ENCODE measurements around the gene TADA2A.

Gene TADA2A

GRCh38 chr17:37359682-37360188, 47.0 kb upstream of the TADA2A start:
- no peak overlapping the region for H2AK5ac ChIP-seq (ENCODE audit: low read length, severe bottlenecking)
- peak overlapping the region; percentile 14 to 94 for H3K18ac ChIP-seq (ENCODE audit: low read depth in 1 of 2, low read length in 2 of 2)
- peaks cover 5% of the 10 kb centered on the region for H3K4me1 ChIP-seq (ENCODE audit: control insufficient read depth, insufficient read depth, low read depth, low read length)
- H3K36me3 ChIP-seq (ENCODE audit: control insufficient read depth in 1 of 2, insufficient read depth in 2 of 2, low read depth in 1 of 2, low read length in 2 of 2): peaks cover 0 to under 1% of the 10 kb centered on the region in 2 experiments
- peak overlapping the region; percentile 76 to 96 for H3K4me3 ChIP-seq (ENCODE audit: insufficient read depth in 1 of 2, low read depth in 1 of 2, low read length in 2 of 2)
- peak overlapping the region; percentile 99 for H2BK120ac ChIP-seq (ENCODE audit: low read depth, low read length)
- H3K27ac ChIP-seq (ENCODE audit: low read length, poor library complexity, severe bottlenecking): peak overlapping the region; percentile 72
- peaks cover 4% of the 10 kb centered on the region for H3K79me1 ChIP-seq (replicated peaks; ENCODE audit: low read length, poor library complexity, severe bottlenecking)
- H3K23ac ChIP-seq (ENCODE audit: low read length in 2 of 2): no peak overlapping the region
- peak overlapping the region; percentile 32 for H2AFZ ChIP-seq (ENCODE audit: low read depth, low read length)
- H2BK12ac ChIP-seq (ENCODE audit: low read length in 2 of 2): peak overlapping the region; percentile 19 to 76
- H3K4ac ChIP-seq (ENCODE audit: low read depth in 1 of 2, low read length in 2 of 2): peak overlapping the region; percentile 2 to 80
- DNase-seq: no peak
- H3K4me2 ChIP-seq (ENCODE audit: low read length, poor library complexity, severe bottlenecking): peak overlapping the region; percentile 65
- 56% methylated on average over 18 of the region's 18 CpGs for WGBS
- no peaks in the 10 kb centered on the region for H3K27me3 ChIP-seq (ENCODE audit: control insufficient read depth in 1 of 2, insufficient read depth in 1 of 2, low read length in 2 of 2)
- peak overlapping the region; percentile 87 for H3K9ac ChIP-seq (ENCODE audit: low read length)
- no peaks in the 10 kb centered on the region for H3K9me3 ChIP-seq (ENCODE audit: control insufficient read depth, low read length)
- no peak overlapping the region for H3K14ac ChIP-seq (ENCODE audit: low read length in 2 of 2)
- peak overlapping the region; percentile 74 for H2BK15ac ChIP-seq (ENCODE audit: low read depth, poor library complexity, severe bottlenecking)
- peak overlapping the region; percentile 84 for H4K91ac ChIP-seq (ENCODE audit: low read length)
- H2BK5ac ChIP-seq (ENCODE audit: low read depth, low read length, poor library complexity, severe bottlenecking): no peak overlapping the region
- peak overlapping the region; percentile 93 for H4K8ac ChIP-seq (ENCODE audit: low read length)

GRCh38 chr17:37360632-37361031, 46.1 kb upstream of the TADA2A start:
- H2AK5ac ChIP-seq (ENCODE audit: low read length, severe bottlenecking): no peak overlapping the region
- no peak overlapping the region for H3K9ac ChIP-seq (ENCODE audit: low read length)
- no peak overlapping the region for H3K4me2 ChIP-seq (ENCODE audit: low read length, poor library complexity, severe bottlenecking)
- no peak overlapping the region for H3K14ac ChIP-seq (ENCODE audit: low read length in 2 of 2)
- H3K4ac ChIP-seq (ENCODE audit: low read depth in 1 of 2, low read length in 2 of 2): no peak overlapping the region
- H4K8ac ChIP-seq (ENCODE audit: low read length): no peak overlapping the region
- H3K4me3 ChIP-seq (ENCODE audit: insufficient read depth in 1 of 2, low read depth in 1 of 2, low read length in 2 of 2): no peak overlapping the region
- H3K36me3 ChIP-seq (ENCODE audit: control insufficient read depth in 1 of 2, insufficient read depth in 2 of 2, low read depth in 1 of 2, low read length in 2 of 2): no peaks in the 10 kb centered on the region
- no peak overlapping the region for H3K23ac ChIP-seq (ENCODE audit: low read length in 2 of 2)
- peaks cover 5% of the 10 kb centered on the region for H3K4me1 ChIP-seq (ENCODE audit: control insufficient read depth, insufficient read depth, low read depth, low read length)
- no peak overlapping the region for H4K91ac ChIP-seq (ENCODE audit: low read length)
- peaks cover 4% of the 10 kb centered on the region for H3K79me1 ChIP-seq (replicated peaks; ENCODE audit: low read length, poor library complexity, severe bottlenecking)
- no peak overlapping the region for H3K18ac ChIP-seq (ENCODE audit: low read depth in 1 of 2, low read length in 2 of 2)
- no peak overlapping the region for H3K27ac ChIP-seq (ENCODE audit: low read length, poor library complexity, severe bottlenecking)
- no peak overlapping the region for H2AFZ ChIP-seq (ENCODE audit: low read depth, low read length)
- H3K27me3 ChIP-seq (ENCODE audit: control insufficient read depth in 1 of 2, insufficient read depth in 1 of 2, low read length in 2 of 2): no peaks in the 10 kb centered on the region
- H3K9me3 ChIP-seq (ENCODE audit: control insufficient read depth, low read length): no peaks in the 10 kb centered on the region
- H2BK12ac ChIP-seq (ENCODE audit: low read length in 2 of 2): no peak overlapping the region
- H2BK120ac ChIP-seq (ENCODE audit: low read depth, low read length): no peak overlapping the region
- H2BK5ac ChIP-seq (ENCODE audit: low read depth, low read length, poor library complexity, severe bottlenecking): no peak overlapping the region
- 100% methylated on average over 1 of the region's 3 CpGs for WGBS
- peak; percentile 26 for DNase-seq
- no peak overlapping the region for H2BK15ac ChIP-seq (ENCODE audit: low read depth, poor library complexity, severe bottlenecking)

GRCh38 chr17:37361543-37361942, 45.1 kb upstream of the TADA2A start:
- Histone ChIP-seq H2AK5ac (ENCODE audit: low read length, severe bottlenecking) (no peak overlapping the region), H3K36me3 (ENCODE audit: control insufficient read depth in 1 of 2, insufficient read depth in 2 of 2, low read depth in 1 of 2, low read length in 2 of 2) (no peaks in the 10 kb centered on the region), H2BK15ac (ENCODE audit: low read depth, poor library complexity, severe bottlenecking) (no peak overlapping the region), H4K8ac (ENCODE audit: low read length) (no peak overlapping the region), H3K23ac (ENCODE audit: low read length in 2 of 2) (no peak overlapping the region), H2AFZ (ENCODE audit: low read depth, low read length) (no peak overlapping the region), H2BK120ac (ENCODE audit: low read depth, low read length) (no peak overlapping the region), H3K27ac (ENCODE audit: low read length, poor library complexity, severe bottlenecking) (no peak overlapping the region), H3K79me1 (replicated peaks; ENCODE audit: low read length, poor library complexity, severe bottlenecking) (peaks cover 2% of the 10 kb centered on the region), H3K4me3 (ENCODE audit: insufficient read depth in 1 of 2, low read depth in 1 of 2, low read length in 2 of 2) (no peak overlapping the region), H3K9me3 (ENCODE audit: control insufficient read depth, low read length) (no peaks in the 10 kb centered on the region), H2BK5ac (ENCODE audit: low read depth, low read length, poor library complexity, severe bottlenecking) (no peak overlapping the region), H3K4ac (ENCODE audit: low read depth in 1 of 2, low read length in 2 of 2) (peak overlapping the region in 1 of 2 experiments; percentile 42), H2BK12ac (ENCODE audit: low read length in 2 of 2) (peak overlapping the region in 1 of 2 experiments; percentile 77), H4K91ac (ENCODE audit: low read length) (no peak overlapping the region), H3K9ac (ENCODE audit: low read length) (no peak overlapping the region), H3K4me2 (ENCODE audit: low read length, poor library complexity, severe bottlenecking) (no peak overlapping the region), H3K18ac (ENCODE audit: low read depth in 1 of 2, low read length in 2 of 2) (peak overlapping the region in 1 of 2 experiments; percentile 72), H3K14ac (ENCODE audit: low read length in 2 of 2) (no peak overlapping the region), H3K27me3 (ENCODE audit: control insufficient read depth in 1 of 2, insufficient read depth in 1 of 2, low read length in 2 of 2) (no peaks in the 10 kb centered on the region), H3K4me1 (ENCODE audit: control insufficient read depth, insufficient read depth, low read depth, low read length) (peaks cover 5% of the 10 kb centered on the region)
- DNase-seq: no peak
- WGBS: 88% methylated on average over 4 of the region's 4 CpGs

- no peaks in the 10 kb centered on the region for H3K4me1 ChIP-seq (ENCODE audit: control insufficient read depth, insufficient read depth, low read depth, low read length)
- H3K23ac ChIP-seq (ENCODE audit: low read length in 2 of 2): no peak overlapping the region
- H3K27me3 ChIP-seq (ENCODE audit: control insufficient read depth in 1 of 2, insufficient read depth in 1 of 2, low read length in 2 of 2): no peaks in the 10 kb centered on the region
- no peak overlapping the region for H3K4me2 ChIP-seq (ENCODE audit: low read length, poor library complexity, severe bottlenecking)
- H3K4ac ChIP-seq (ENCODE audit: low read depth in 1 of 2, low read length in 2 of 2): no peak overlapping the region
- H2AFZ ChIP-seq (ENCODE audit: low read depth, low read length): no peak overlapping the region
- no peak overlapping the region for H4K91ac ChIP-seq (ENCODE audit: low read length)
- no peak overlapping the region for H2BK12ac ChIP-seq (ENCODE audit: low read length in 2 of 2)
- H3K4me3 ChIP-seq (ENCODE audit: insufficient read depth in 1 of 2, low read depth in 1 of 2, low read length in 2 of 2): no peak overlapping the region
- H2BK15ac ChIP-seq (ENCODE audit: low read depth, poor library complexity, severe bottlenecking): no peak overlapping the region
- no peak for DNase-seq
- H3K9ac ChIP-seq (ENCODE audit: low read length): no peak overlapping the region
- H2BK120ac ChIP-seq (ENCODE audit: low read depth, low read length): no peak overlapping the region
- H3K14ac ChIP-seq (ENCODE audit: low read length in 2 of 2): no peak overlapping the region
- H3K9me3 ChIP-seq (ENCODE audit: control insufficient read depth, low read length): no peaks in the 10 kb centered on the region
- H3K18ac ChIP-seq (ENCODE audit: low read depth in 1 of 2, low read length in 2 of 2): no peak overlapping the region
- no peaks in the 10 kb centered on the region for H3K79me1 ChIP-seq (replicated peaks; ENCODE audit: low read length, poor library complexity, severe bottlenecking)
- no peak overlapping the region for H3K27ac ChIP-seq (ENCODE audit: low read length, poor library complexity, severe bottlenecking)
- no peaks in the 10 kb centered on the region for H3K36me3 ChIP-seq (ENCODE audit: control insufficient read depth in 1 of 2, insufficient read depth in 2 of 2, low read depth in 1 of 2, low read length in 2 of 2)
- H2BK5ac ChIP-seq (ENCODE audit: low read depth, low read length, poor library complexity, severe bottlenecking): no peak overlapping the region
- WGBS: 84% methylated on average over 1 of the region's 1 CpG
- H4K8ac ChIP-seq (ENCODE audit: low read length): no peak overlapping the region
- no peak overlapping the region for H2AK5ac ChIP-seq (ENCODE audit: low read length, severe bottlenecking)
These were observed 41.1 kb upstream of the TADA2A start for GRCh38 chr17:37365589-37365988.

Measured in mesenchymal stem cell (in vitro differentiated cells and primary cell).